Measurements from ENCODE around the gene PDZRN4. TPM values are rescaled to one million over a fixed set of nuclear protein-coding genes. Genes with fewer than 3 reads are reported as not detected.

The PDZRN4 gene
- total RNA-seq, 1 donor from 2014 or later, result 2.3 TPM

DNA sequence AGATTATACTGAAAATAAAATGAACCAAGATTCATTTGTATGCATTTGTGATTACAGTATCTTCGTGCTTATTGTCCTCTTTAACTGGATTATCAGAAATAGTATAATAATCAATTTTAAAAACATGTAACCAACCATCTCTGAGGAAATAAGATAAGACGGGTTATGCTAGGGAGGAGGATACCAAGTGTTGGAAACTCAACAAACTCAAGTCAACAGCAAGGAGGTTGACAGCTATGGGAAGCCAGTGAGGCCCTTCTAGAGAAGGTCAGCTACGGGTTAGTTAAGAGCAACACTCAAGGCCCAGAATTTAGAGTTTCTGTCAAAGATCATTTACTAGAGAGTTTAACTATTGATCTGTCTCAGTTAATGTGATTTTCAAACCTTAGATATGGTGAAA is 137.2 kb downstream of the PDZRN4 start:
- no peak overlapping the region for H3K4me3 Mint-ChIP-seq
- peaks cover 9% of the 10 kb centered on the region for H3K4me1 Mint-ChIP-seq (ENCODE audit: unreplicated experiment)
- no peak for DNase-seq (ENCODE audit: extremely low spot score, unreplicated experiment)
- H3K27me3 Mint-ChIP-seq, result no peaks in the 10 kb centered on the region
- TF ChIP-seq, protein P1, sequence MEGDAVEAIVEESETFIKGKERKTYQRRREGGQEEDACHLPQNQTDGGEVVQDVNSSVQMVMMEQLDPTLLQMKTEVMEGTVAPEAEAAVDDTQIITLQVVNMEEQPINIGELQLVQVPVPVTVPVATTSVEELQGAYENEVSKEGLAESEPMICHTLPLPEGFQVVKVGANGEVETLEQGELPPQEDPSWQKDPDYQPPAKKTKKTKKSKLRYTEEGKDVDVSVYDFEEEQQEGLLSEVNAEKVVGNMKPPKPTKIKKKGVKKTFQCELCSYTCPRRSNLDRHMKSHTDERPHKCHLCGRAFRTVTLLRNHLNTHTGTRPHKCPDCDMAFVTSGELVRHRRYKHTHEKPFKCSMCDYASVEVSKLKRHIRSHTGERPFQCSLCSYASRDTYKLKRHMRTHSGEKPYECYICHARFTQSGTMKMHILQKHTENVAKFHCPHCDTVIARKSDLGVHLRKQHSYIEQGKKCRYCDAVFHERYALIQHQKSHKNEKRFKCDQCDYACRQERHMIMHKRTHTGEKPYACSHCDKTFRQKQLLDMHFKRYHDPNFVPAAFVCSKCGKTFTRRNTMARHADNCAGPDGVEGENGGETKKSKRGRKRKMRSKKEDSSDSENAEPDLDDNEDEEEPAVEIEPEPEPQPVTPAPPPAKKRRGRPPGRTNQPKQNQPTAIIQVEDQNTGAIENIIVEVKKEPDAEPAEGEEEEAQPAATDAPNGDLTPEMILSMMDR (conservative IDR thresholded peaks at IDR 0.05), result no peak
- H3K27ac Mint-ChIP-seq, result no peak overlapping the region
- no peaks in the 10 kb centered on the region for H3K9me3 Mint-ChIP-seq
- H3K36me3 Mint-ChIP-seq, result no peaks in the 10 kb centered on the region

DNA sequence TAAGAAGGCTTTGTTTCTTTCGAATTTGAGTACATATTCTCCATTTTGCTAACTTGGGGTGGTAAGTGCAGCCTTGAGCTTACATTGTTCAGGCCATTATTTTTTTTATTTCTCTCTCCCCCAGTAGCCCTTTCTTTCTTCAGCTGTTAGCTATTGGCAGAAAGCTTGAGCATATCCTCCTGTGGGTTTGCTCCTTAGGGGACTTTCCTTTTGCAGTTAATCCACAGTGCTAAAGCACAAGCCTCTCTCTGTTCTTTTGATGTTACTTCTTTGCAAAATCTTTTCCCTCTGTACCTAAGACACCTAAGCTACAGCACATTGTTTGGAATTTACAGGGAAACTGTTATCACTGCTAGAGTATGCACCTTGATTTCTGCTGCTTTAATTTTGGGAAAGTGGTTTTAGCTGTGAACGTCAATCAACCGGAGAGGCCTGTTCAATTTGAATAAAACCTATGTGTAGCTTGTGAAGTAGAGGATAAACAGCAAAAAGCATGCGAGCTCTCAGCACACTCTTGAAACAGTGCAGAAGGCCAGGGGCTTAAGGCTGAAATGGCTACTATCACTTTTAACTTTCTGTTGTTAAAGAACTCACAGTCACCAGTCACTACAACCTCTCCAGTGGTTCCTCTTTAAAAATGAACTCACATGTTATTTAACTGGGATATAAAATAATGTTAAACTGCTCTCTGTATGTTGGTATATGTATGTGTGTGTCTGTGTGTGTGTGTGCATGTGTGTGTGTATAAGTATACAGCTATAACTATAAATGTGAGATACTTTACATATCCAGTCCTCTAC is 139.2 kb downstream of the PDZRN4 start:
- H3K9me3 Mint-ChIP-seq, result peaks cover 4% of the 10 kb centered on the region
- TF ChIP-seq, protein P1 (conservative IDR thresholded peaks at IDR 0.05), result no peak
- no peak overlapping the region for H3K4me3 Mint-ChIP-seq
- H3K36me3 Mint-ChIP-seq, result no peaks in the 10 kb centered on the region
- DNase-seq (ENCODE audit: extremely low spot score, unreplicated experiment), result no peak
- H3K27me3 Mint-ChIP-seq, result peaks cover 5% of the 10 kb centered on the region
- H3K4me1 Mint-ChIP-seq (ENCODE audit: unreplicated experiment), result peaks cover 9% of the 10 kb centered on the region
- H3K27ac Mint-ChIP-seq, result no peak overlapping the region

DNA sequence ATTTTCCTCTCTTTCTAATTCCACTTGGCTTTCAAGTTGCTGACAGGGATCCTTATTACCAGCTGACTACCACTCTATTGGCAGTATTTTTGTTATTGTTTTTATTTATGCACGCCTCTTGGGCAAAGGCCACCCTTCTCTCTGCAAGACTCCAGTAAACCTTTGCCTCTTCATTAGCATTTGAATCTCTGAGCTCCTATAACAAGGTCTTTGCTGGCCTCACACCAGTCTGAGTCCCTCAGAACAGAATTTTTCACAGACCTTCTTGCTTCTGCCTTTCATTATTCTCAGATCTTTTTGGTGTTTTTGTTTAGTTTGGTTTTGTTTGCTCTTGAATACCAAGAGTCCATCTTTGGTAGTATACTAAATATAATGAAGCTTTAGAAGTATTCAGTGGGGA is 145.9 kb downstream of the PDZRN4 start:
- Mint-ChIP-seq H3K27me3 (peaks cover 12% of the 10 kb centered on the region), H3K4me3 (no peak overlapping the region), H3K27ac (no peak overlapping the region), H3K9me3 (peaks cover 11% of the 10 kb centered on the region), H3K36me3 (no peaks in the 10 kb centered on the region), H3K4me1 (ENCODE audit: unreplicated experiment) (no peaks in the 10 kb centered on the region)
- TF ChIP-seq, protein P1 (conservative IDR thresholded peaks at IDR 0.05), result no peak
- DNase-seq (ENCODE audit: extremely low spot score, unreplicated experiment), result no peak

DNA sequence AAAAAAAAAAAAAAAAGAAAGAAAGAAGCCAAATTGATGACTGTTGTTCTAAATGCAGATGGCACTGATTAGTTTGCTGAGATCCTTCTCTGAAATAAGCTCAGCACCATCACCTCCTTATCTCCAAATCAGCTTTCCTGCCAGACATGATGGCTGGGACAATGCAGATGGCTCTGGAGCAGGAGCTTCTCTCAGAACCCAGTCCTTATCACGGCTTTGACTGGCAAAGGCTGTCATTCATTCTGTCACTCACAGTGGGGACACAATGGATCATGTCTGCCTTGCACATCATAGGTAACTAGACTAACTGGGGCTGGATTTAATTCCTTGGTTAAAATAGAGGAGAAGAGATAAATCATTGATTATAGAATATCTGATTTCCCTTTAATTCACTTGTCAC is 146.3 kb downstream of the PDZRN4 start:
- Mint-ChIP-seq H3K36me3 (no peaks in the 10 kb centered on the region), H3K27ac (no peak overlapping the region), H3K27me3 (peaks cover 12% of the 10 kb centered on the region), H3K9me3 (peaks cover 11% of the 10 kb centered on the region), H3K4me1 (ENCODE audit: unreplicated experiment) (no peaks in the 10 kb centered on the region), H3K4me3 (no peak overlapping the region)
- DNase-seq (ENCODE audit: extremely low spot score, unreplicated experiment), result no peak
- TF ChIP-seq, protein P1 (conservative IDR thresholded peaks at IDR 0.05), result no peak

DNA sequence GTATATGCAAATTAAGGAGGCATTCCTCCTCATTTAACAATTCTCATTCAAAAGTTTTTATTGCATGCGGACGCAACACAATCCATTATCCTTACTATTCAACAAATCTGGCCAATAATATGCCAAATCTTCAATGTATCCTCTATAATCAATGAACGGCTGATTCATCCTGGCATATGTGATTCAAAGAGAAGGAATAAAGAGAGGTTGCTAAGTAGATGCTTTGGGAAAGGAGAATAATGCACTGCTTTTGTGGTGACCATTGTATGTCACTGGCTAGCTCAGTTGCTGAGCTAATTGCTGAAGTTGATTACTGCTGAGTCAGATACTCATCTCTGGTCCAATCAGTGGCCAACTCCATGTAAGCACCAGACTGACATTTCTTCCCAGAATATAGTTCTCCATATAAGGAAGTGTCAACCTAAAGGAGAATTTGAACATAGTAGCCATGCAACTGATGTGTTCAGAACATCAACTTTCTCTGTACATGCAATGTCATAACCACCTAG is 148.0 kb downstream of the PDZRN4 start:
- no peak overlapping the region for H3K4me3 Mint-ChIP-seq

More for the DNA sequence above, 148.0 kb downstream of the PDZRN4 start:
- peaks cover 11% of the 10 kb centered on the region for H3K9me3 Mint-ChIP-seq
- no peaks in the 10 kb centered on the region for H3K36me3 Mint-ChIP-seq
- H3K4me1 Mint-ChIP-seq (ENCODE audit: unreplicated experiment), result no peaks in the 10 kb centered on the region
- no peak overlapping the region for H3K27ac Mint-ChIP-seq
- TF ChIP-seq, protein P1 (conservative IDR thresholded peaks at IDR 0.05), result no peak
- peaks cover 12% of the 10 kb centered on the region for H3K27me3 Mint-ChIP-seq
- DNase-seq (ENCODE audit: extremely low spot score, unreplicated experiment), result no peak
